Measurements from ENCODE around the gene CEP95. TPM values are rescaled to one million over a fixed set of nuclear protein-coding genes. Genes with fewer than 3 reads are reported as not detected.
A peak's percentile ranks its signal among the peaks of the same experiment; 100 is the strongest.

The CEP95 gene
- total and polyA plus RNA-seq, 2 of the 13 experiments (the other 11 are each of a cell fraction or from before 2014, with no cell fraction given), result 65.9 to 68.8 TPM

GRCh38 chr17:64572682-64573154 lies 65.9 kb downstream of the CEP95 start:
- H3K4me3 ChIP-seq (replicated peaks in 1 of 3; ENCODE audit: insufficient read depth in 1 of 3, low read depth in 2 of 3, low read length in 3 of 3), result no peak overlapping the region
- peaks cover 9% of the 10 kb centered on the region in 2 experiments; a peak in 4 of 5 replicates for H3K36me3 ChIP-seq (replicated peaks in 1 of 2; ENCODE audit: control insufficient read depth in 1 of 2, insufficient read depth in 2 of 2, low read length in 2 of 2)
- FAIRE-seq, result no peak
- no peaks in the 10 kb centered on the region for H3K4me1 ChIP-seq (ENCODE audit: insufficient read depth, low read length)
- no peak overlapping the region for H3K27ac ChIP-seq (ENCODE audit: extremely low read length, insufficient read depth, low read length)
- no peaks in the 10 kb centered on the region for H3K79me2 ChIP-seq (ENCODE audit: insufficient read depth, low read length)
- TF ChIP-seq ZNF720 (CRISPR knock-in tag; IDR thresholded peaks at IDR 0.05) (no peak), ATF7-NPFF (CRISPR knock-in tag; IDR thresholded peaks at IDR 0.05; ENCODE audit: low read depth) (no peak), MTERF4 (CRISPR knock-in tag; IDR thresholded peaks at IDR 0.05) (no peak), TGIF2 (CRISPR knock-in tag; IDR thresholded peaks at IDR 0.05) (no peak), NBN (conservative IDR thresholded peaks at IDR 0.05) (no peak), MTA3 (CRISPR knock-in tag; IDR thresholded peaks at IDR 0.05) (no peak), FOSL1 (CRISPR knock-in tag; IDR thresholded peaks at IDR 0.05; ENCODE audit: borderline replicate concordance) (no peak), ZNF430 (CRISPR knock-in tag; IDR thresholded peaks at IDR 0.05) (no peak), ZNF510 (CRISPR knock-in tag; IDR thresholded peaks at IDR 0.05; ENCODE audit: low read depth) (no peak), ARID2 (CRISPR knock-in tag; IDR thresholded peaks at IDR 0.05; ENCODE audit: borderline replicate concordance) (no peak), RBM39 (IDR thresholded peaks at IDR 0.05; ENCODE audit: low read depth, low read length, poor library complexity, severe bottlenecking) (no peak), ZNF737 (CRISPR knock-in tag; IDR thresholded peaks at IDR 0.05; ENCODE audit: borderline replicate concordance) (no peak), ZNF432 (CRISPR knock-in tag; IDR thresholded peaks at IDR 0.05; ENCODE audit: borderline replicate concordance) (no peak)
- TF ChIP-seq, protein P1, sequence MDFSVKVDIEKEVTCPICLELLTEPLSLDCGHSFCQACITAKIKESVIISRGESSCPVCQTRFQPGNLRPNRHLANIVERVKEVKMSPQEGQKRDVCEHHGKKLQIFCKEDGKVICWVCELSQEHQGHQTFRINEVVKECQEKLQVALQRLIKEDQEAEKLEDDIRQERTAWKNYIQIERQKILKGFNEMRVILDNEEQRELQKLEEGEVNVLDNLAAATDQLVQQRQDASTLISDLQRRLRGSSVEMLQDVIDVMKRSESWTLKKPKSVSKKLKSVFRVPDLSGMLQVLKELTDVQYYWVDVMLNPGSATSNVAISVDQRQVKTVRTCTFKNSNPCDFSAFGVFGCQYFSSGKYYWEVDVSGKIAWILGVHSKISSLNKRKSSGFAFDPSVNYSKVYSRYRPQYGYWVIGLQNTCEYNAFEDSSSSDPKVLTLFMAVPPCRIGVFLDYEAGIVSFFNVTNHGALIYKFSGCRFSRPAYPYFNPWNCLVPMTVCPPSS (IDR thresholded peaks at IDR 0.05), result no peak
- TF ChIP-seq, protein P2, sequence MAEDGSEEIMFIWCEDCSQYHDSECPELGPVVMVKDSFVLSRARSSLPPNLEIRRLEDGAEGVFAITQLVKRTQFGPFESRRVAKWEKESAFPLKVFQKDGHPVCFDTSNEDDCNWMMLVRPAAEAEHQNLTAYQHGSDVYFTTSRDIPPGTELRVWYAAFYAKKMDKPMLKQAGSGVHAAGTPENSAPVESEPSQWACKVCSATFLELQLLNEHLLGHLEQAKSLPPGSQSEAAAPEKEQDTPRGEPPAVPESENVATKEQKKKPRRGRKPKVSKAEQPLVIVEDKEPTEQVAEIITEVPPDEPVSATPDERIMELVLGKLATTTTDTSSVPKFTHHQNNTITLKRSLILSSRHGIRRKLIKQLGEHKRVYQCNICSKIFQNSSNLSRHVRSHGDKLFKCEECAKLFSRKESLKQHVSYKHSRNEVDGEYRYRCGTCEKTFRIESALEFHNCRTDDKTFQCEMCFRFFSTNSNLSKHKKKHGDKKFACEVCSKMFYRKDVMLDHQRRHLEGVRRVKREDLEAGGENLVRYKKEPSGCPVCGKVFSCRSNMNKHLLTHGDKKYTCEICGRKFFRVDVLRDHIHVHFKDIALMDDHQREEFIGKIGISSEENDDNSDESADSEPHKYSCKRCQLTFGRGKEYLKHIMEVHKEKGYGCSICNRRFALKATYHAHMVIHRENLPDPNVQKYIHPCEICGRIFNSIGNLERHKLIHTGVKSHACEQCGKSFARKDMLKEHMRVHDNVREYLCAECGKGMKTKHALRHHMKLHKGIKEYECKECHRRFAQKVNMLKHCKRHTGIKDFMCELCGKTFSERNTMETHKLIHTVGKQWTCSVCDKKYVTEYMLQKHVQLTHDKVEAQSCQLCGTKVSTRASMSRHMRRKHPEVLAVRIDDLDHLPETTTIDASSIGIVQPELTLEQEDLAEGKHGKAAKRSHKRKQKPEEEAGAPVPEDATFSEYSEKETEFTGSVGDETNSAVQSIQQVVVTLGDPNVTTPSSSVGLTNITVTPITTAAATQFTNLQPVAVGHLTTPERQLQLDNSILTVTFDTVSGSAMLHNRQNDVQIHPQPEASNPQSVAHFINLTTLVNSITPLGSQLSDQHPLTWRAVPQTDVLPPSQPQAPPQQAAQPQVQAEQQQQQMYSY (CRISPR knock-in tag; IDR thresholded peaks at IDR 0.05), result no peak
- in situ Hi-C loops (cut with HindIII; ENCODE audit: extremely low pct_ligation_motif_present, low pct_unique_long_range_greater_than_20kb), result no loop called here
- intact Hi-C loops (cut with micrococcal nuclease; ENCODE audit: unreplicated experiment), result no loop called here
- peak; percentile 5 for DNase-seq (ENCODE audit: low spot score)
- no peaks in the 10 kb centered on the region for H4K20me1 ChIP-seq (ENCODE audit: insufficient read depth, low read length)
- no peaks in the 10 kb centered on the region for H3K27me3 ChIP-seq (ENCODE audit: control insufficient read depth in 1 of 2, insufficient read depth in 2 of 2, low read length in 2 of 2)
- WGBS (ENCODE audit: low lambda C conversion rate), result 91% methylated on average over 3 of the region's 3 CpGs
- BruUV-seq (replicated peaks), result no TSS peak
- ChIA-PET CTCF (ENCODE audit: low intra/inter-chr PET ratio, low total read pairs) (no interaction called here), POLR2A (interaction anchor here (0.6 kb wide), 1 partner anchor 66 kb away, joined by 3 read pairs; the partner anchor contains the start of gene CEP95)
- ATAC-seq, result no peak
- H3K9me3 ChIP-seq (ENCODE audit: low read length), result no peaks in the 10 kb centered on the region
- no peak overlapping the region for H3K9ac ChIP-seq (ENCODE audit: insufficient read depth, low read depth, low read length)
- no peak overlapping the region for H3K4me2 ChIP-seq (ENCODE audit: low read depth, low read length)
- H2AFZ ChIP-seq (ENCODE audit: low read length), result no peak overlapping the region

Data from HepG2 (cell line).